ENCODE results near the gene UFSP2.

The UFSP2 gene

DNA sequence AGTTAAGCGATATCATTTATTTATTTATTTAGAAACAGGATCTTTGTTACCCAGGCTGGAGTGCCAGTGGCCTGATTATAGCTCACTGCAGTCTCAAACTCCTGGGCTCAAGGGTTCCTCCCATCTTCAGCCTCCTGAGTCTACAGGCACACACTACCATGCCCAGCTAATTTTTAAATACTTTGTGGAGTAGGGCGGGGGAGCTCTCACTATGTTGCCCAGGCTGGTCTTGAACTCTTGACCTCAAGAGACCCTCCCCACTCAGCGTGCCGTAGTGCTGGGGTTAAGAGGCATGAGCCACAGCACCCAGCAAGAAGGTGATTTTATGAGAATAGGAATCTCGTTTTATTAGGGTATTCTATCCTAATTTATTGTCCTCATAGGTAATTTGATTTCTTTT, 3.9 kb upstream of the UFSP2 start:
- no peak for DNase-seq (ENCODE audit: low read depth in 2 of 2, low spot score in 1 of 2)

DNA sequence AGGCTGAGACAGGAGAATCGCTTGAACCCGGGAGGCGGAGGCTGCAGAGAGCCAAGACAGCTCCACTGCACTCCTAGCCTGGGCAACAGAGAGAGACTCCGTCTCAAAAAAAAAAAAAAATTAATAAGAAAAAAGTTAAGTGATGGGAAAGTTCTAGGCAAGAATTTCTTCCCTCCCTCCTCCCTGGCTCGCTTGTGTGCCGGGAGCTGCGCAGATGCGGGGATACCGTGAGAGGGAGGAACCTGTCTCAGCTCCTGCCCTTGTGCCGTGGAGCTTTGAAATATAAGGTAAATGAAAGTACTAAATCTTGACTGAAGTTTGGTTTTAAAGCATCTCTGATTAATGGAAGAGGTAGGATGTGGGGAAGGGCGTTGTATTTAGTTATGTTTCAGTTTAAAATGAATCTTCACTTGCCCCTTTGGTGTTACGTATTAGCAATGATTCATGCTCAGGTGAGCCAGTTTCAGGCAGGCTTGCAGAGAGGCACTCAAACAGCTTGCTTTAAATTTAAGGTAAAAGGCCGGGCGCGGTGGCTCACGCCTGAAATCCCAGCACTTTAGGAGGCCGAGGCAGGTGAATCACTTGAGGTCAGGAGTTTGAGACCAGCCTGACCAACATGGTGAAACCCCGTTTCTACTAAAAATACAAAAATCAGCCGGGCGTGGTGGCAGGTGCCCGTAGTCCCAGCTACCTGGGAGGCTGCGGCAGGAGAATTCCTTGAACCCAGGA, 1.4 kb upstream of the UFSP2 start:
- DNase-seq (ENCODE audit: low read depth in 2 of 2, low spot score in 1 of 2), result no peak

DNA sequence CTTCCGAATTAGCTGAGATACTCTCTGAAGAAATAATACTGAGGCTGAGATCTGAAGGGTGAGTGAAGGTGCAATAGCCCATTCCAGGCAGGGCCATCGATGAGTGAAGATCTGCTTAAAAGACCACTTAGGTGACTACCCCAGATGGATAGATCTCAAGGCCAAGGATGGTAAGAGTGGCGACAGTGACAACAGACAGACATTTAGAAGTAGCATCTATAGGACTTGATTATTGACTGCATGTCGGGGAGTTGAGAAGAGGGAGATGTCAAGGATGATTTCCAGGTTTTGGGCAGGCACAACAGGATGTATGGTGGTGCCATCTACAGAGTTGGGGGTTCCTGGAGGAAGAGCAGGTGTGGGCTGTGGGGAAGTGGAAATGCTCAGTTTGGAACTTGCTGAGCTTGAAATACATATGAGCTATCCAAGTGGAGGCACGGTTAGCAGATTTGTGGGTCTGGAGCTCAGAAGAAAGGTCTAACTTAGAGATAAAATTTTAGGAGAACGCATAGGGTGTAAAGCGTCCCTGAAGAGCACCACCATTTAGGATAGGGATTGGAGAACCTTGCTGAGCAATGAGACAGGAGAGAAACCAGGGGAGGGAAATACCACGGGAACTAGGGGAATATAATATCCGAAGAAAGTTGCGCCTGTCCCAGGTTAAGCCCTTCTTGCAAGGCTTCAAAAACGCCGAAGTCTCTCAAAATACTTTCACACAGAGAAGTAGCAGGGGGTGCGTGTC, 688 bp downstream of the UFSP2 start:
- no peak for DNase-seq (ENCODE audit: low read depth in 2 of 2, low spot score in 1 of 2)

DNA sequence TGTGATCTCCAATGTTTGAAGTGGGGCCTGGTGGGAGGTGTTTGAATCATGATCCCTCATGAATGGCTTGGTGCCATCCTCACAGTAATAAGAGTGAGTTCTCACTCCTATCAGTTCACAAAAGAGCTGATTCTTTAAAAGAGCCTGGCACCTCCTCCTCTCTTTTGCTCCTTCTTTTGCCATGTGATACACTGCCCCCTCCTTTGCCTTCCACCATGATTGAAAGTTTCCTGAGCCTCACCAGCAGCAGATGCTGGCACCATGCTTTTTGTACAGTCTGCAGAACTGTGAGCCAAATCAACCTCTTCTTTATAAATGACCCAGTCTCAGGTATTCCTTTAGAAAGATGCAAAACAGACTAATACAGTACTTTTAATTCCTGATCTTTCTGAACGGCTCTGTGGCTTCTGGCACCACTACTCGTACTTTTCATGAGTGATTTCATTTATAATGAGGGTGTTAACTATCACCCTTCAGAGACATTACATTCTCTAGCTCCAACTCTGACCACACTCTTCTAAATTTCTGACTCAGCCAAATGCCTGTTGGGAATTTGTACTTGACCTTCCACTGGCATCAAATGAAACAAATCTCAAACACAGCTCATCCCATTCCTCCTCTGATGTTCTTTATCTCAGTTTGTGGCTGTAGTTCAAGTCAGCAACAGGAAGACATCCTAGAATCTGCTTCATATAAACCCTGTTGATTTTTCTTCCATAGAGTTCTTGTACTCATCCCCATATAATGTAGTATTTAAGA, 4.2 kb downstream of the UFSP2 start:
- DNase-seq (ENCODE audit: low read depth in 2 of 2, low spot score in 1 of 2), result no peak

DNA sequence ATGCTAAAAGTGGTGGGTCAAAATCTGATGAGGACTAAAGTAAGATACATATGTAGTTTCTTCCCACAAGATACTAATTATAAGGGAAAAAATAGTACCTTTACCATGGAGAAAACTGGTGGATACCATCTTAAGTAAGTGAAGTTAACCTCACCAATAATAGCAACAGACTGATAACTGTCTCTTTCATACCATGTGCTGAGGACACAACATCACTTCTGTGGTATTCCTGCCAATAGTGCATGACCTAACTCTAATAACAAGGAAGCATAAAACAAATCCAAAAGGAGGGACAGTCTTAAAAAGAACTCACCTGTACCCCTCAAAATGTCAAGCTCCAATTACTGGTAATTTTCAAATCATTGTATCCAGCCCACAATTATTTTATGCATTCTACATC, 8.8 kb downstream of the UFSP2 start:
- no peak for DNase-seq (ENCODE audit: low read depth in 2 of 2, low spot score in 1 of 2)

DNA sequence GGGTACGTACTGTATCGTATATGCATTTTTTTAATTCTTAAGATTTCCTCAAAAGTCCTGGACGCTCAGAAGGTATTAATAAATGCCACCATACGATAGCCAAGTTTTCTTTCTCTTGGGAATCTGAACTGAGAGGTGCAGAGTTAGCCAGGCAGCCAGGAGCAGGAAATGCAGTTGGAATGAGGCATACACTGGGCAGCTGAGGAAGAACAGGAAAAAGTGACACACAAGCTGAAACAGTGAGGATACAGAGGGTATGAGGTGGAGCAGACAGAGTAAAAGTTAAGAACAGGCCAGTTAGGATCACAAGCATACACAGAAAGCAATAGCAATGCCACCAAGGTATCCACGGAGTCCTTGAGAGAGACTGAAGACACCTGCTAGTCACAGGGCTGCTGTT, 13.4 kb downstream of the UFSP2 start:
- no peak for DNase-seq (ENCODE audit: low read depth in 2 of 2, low spot score in 1 of 2)

DNA sequence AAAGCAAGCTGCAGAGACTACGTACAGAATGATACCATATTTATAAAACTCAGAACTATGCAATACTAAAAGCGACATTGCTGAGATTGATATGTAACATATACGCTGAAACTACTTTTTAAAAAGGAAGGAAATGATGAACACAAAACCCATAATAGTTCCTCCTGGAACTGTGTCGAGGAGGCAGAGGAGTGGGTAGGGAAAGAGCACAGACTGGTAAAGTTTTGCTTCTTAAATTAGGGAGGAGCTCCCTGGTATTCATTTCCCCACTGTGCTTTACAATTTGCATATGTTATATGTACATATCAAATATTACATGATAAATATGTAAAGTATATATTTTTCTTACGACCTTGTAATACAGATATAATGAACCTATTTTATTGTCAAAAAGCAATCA, 13.9 kb downstream of the UFSP2 start:
- no peak for DNase-seq (ENCODE audit: low read depth in 2 of 2, low spot score in 1 of 2)

DNA sequence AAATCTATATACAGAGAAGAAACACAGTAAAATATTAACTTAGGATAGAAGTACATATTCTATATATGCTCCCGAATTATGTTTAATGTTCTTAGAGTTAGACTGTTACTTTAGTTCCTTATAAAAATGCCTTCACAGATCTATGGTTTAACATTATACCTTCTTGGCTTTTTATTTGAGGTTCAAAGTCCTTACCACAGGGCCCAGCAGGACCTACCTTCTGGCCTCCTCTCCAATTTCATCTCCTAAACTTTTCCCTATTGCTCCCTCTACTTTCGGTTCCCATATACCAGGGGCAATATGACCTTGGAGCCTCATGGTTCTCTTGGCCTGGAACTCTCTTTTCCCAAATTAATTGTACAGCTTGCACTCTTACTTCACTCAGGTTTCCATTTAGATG, 17.3 kb downstream of the UFSP2 start:
- no peak for DNase-seq (ENCODE audit: low read depth in 2 of 2, low spot score in 1 of 2)

DNA sequence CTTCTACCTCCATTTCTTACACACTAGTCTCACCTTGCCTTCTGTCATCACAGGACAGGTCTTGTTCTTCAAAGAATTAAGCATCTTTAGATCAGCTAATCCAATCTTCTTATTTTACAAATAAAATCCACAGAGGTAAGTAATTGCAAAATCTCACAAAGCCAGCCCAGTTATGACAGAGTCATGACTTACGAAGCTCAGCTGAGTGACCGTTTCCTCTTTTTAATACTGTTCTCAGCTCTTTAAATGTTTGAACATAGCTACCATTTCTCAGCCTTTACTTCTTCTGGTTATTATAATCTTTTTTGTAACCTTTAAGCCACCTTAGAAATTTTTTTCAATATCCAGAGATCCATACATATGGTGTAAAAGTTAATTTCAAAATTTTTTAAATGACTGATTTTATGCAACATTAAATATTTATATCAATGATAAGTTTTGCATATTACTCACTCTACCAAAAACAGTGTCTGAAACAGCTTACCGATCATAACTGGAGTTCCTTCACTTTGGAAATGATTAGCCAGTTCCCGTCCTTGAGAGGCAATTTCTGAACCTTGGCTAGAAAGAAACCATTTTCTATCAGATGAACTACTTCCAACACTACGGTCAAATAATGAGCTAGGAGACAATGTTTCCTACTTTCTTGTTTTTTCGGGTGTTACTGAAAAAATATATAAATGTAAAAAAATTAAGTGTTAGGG, 20.3 kb downstream of the UFSP2 start:
- DNase-seq (ENCODE audit: low read depth in 2 of 2, low spot score in 1 of 2), result no peak

DNA sequence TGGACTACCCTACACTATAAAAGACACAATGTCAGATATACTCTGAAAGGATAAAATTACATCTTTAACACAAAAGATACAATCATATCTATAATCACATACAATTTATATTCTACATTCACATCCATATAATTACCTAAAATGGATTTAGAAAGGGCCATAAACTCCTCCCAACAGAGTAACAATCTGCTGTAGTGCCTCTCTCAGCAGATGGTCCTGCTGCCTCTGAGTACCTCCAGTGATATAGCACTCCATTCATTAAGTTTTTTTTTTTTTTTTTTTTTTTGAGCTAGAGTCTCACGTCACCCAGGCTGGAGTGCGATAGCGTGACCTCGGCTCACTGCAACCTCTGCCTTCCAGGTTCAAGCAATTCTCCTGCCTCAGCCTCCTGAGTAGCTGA, 21.7 kb downstream of the UFSP2 start:
- no peak for DNase-seq (ENCODE audit: low read depth in 2 of 2, low spot score in 1 of 2)

DNA sequence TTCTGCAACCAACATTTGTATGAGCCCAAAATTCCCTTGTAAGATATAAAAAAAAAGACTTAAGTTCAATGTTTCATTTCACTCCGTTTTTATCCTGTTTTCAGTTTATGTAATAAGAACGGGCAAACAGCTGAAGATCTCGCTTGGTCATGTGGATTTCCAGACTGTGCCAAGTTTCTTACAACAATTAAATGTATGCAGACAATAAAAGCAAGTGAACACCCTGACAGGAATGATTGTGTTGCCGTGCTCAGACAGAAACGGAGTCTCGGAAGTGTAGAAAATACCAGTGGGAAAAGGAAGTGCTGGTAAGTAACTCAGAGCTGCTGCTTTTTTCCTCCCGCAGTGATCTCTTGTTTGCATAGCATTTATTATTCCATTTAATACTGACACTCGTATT, 26.3 kb downstream of the UFSP2 start:
- no peak for DNase-seq (ENCODE audit: low read depth in 2 of 2, low spot score in 1 of 2)

DNA sequence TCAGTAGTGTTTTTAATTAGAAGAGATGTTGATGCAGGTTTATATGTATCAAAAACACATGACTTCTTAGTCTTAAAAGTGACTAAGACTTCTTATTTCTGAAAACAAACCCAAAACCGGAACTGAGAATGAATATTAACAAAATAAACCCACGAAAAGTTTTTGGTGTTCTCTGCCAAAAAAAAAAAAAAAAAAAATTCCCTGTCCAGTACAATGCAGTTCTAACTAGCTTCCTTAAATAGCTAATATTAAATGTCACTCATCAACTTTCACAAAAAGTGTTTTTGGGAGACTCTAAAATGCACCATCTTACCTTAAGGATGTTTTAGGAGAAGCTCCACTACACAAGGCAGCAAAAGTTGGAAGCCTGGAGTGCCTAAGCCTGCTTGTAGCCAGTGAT, 27.1 kb downstream of the UFSP2 start:
- no peak for DNase-seq (ENCODE audit: low read depth in 2 of 2, low spot score in 1 of 2)

DNA sequence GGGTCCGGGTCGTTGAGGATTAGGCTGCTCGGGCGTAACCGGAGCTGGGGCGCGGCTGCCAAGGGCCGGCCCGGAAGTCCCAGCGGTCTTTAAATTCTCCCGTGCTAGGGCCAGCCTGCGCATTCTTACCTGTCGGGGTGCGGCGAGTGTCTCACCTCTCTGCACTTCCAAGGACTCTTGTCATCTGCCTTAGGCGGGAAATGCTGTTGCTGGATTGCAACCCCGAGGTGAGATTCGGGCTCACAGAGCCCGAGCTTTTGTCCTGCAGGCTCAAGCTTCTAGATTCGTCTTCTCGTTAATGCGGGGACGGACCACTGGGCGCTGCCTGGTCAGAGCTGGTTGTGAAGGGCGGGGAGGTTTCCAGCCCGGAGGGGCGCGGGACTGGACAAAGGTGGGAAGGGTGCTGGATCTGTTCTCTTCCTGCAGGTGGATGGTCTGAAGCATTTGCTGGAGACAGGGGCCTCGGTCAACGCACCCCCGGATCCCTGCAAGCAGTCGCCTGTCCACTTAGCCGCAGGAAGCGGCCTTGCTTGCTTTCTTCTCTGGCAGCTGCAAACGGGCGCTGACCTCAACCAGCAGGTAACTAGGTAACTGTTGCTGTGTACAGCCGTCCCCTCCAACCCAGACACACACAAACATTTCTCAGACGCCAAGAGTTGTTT, 28.9 kb downstream of the UFSP2 start, which contains the start of gene ANKRD37:
Gene ANKRD37 (plus strand): TSS at position 118 of the 662 bp plus-strand sequence. CDS start 83 bp downstream, at position 201.
- no peak for DNase-seq (ENCODE audit: low read depth in 2 of 2, low spot score in 1 of 2)

DNA sequence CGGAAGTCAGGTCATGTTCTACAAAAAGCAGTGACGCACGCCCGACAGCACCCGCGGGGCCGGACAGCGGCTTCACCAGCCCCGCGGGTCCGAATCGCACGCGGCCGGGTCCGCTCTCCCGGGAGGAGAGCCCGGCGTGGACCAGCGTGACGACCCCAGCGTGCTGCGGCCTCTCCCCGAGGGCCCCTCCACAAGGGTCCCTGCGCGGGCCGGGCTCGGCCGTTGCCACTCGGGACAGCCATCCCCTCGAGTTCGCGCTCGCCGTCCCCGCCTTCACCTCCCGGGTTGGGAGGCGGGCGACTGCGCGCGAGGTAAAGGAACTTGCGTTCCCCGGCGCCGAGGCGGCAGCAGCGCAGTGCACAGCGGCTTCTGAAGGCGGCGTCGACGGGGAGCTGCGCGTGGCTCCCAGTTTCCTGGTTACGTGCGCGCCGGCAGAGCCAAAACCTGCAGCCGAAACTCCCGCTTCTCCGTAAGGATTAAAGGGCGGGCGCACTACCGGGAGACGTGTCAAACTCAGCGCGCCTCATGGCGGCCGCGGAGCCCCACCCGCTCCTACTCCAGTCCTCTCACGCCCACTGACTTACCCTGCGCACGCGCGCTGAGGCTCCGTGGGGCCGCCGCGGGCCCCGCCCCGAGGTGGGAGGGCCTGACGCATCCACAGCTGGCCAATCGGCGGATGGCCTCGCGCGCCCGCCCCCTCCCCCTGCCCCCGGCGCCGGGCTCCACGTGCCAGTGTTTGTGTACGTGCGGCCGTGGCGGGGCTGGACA, 29.6 kb downstream of the UFSP2 start:
- peak; percentile 89 to 93 for DNase-seq (ENCODE audit: low read depth in 2 of 2, low spot score in 1 of 2)

DNA sequence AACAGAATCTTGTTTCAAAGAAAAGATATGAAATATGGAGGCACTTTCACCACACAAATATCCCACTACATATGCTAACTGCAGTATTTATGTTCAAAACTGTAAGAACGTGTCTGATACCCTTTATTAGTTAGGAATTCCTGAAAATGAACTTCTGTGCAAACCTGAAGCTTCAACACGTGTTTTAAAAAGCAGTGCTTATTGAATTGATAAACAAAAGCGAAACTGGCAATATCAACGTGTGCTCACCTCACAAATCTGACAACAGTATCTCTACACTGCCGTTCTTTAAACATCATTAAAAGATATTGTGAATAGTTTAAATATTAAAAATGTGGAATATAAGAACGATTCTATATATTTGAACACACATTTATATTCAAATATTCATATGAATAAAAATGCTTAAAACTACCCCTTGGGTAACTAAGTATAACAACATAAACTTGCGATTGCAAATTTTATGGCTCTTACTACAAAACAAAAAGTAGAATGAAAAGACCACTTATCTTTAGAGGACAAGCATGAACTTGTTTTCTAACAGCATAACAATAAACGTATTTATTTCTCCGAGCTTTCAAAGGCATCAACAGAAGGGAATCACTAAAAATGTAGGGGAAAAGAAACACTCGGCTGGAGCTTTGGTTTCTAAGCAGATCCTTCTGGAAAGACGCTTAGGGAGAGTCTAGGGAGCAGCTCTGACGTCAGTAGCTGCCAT, 30.4 kb downstream of the UFSP2 start, which contains the start of gene LRP2BP:
Gene LRP2BP (minus strand): TSS at position 687 of the 718 bp plus-strand sequence. CDS start 17,738 bp downstream, outside the sequence.
- DNase-seq (ENCODE audit: low read depth in 2 of 2, low spot score in 1 of 2), result no peak

DNA sequence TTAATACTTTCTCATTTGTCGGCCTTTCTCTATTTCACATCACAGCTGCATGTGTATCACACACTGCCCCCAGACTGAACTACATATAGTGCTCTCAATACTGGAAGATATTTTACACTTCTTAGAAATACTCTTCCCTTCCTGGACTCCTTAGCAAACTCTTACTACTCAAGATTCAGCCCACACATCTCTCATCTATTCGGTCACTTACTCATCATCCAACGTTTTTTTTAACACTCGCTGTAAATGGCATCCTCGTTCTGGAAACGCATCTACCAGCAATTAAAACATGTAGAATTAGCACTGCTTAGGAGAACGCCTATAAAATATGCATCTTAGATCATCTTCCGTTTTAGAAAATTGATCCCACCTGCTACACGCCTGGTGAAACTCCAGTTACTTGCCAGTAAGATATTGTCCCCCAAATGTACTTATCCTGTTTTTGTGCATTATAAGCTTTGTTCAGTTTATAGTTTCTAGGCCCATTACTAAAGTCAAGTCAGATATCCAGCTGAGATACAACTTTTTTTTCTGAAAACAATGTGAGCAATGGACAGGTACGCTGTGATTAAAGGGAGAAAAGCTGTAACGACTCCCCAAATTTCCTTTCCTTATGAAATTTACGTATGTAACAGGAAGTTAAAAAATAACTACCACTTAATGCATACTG, 31.1 kb downstream of the UFSP2 start:
- no peak for DNase-seq (ENCODE audit: low read depth in 2 of 2, low spot score in 1 of 2)

DNA sequence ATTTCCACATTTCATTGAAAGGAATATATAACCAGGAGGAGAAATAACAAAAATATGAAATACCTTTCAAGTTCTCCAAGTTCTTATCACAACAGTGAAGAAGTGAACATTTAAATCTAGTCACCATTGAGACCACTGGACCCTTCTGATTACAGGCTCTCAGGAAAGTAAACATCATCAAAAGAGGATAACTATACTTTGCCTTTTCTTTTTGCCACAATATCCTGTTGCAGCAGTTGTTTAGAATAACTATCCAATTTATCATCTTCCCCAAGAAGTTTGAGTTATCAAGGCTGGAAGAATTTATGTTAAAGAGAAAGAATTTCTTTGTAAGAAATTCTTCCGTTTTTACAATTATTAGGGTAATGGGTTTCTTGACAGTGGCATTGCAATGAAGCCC, 33.6 kb downstream of the UFSP2 start:
- no peak for DNase-seq (ENCODE audit: low read depth in 2 of 2, low spot score in 1 of 2)

DNA sequence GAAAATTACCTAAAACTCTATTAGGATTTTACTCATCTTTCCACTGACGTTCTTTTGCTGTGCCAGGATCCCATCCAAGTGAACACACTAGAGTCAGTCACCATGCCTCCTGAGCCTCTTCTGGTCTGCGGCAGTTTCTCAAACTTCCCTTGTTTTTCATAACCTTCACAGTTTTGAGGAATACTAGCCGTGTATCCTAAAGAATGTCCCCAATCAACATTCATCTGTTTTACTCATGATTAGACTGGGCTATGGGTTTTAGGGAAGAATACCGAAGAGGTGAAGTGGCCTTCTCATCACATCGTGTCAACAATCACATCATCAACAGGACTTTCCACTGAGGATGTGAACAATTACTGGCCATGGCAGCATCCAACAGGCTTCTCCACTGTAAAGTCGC, 34.8 kb downstream of the UFSP2 start:
- no peak for DNase-seq (ENCODE audit: low read depth in 2 of 2, low spot score in 1 of 2)

DNA sequence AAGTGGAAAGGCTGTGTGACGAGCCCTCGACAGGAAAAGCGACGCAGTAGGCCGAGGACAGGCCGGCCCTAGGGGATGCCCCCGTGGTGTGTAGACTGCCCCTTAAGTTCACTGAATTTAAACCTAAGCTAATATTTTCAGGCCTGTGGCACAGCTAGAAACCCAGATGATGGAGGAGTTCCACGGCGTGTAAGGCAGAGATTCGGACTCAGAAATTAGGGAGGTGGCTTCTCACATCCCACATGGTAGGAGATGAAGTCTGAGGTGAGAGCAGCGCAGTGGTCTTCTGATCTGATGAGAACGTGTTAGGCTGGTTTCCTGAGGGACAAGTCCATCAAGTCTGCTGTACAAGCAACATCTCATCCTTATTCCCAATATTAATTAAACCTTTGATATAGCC, 37.8 kb downstream of the UFSP2 start:
- no peak for DNase-seq (ENCODE audit: low read depth in 2 of 2, low spot score in 1 of 2)

Data from stimulated activated CD8-positive, alpha-beta memory T cell treated with anti-CD3 and anti-CD28 coated beads, Interleukin-4, amount 100 ng/mL, for 4 hours (primary cell).